ENCODE results near the gene RBBP7.

- no peak for TF ChIP-seq EZH2 (IDR thresholded peaks at IDR 0.05; ENCODE audit: insufficient read depth, poor library complexity, severe bottlenecking)
- no peak for TF ChIP-seq EZH2phosphoT487 (IDR thresholded peaks at IDR 0.05; ENCODE audit: insufficient read depth, low read depth)
Measured at GRCh38 chrX:16862829-16863228, 7.3 kb downstream of the RBBP7 start.

Measured in GM23248 (cell line).